Activated CD4-positive, alpha-beta T cell treated with anti-CD3 and anti-CD28 coated beads, Interleukin-2, Interleukin-6, amounts not matched to agents 100 ng/mL and 50 ng/mL, durations not matched to agents 16 hours and 8 hours (primary cell): ENCODE measurements around the gene LEF1.
"Not testable (repeated sequence)": the region's sequence is repeated elsewhere in the genome, so short reads cannot be mapped to it uniquely, and the experiment has no call there.

ENCODE experiments used
- DNase-seq: peaks from one replicate; pipeline ENCODE4 v3.0.0-alpha.2; 2020

LEF1 gene

DNA sequence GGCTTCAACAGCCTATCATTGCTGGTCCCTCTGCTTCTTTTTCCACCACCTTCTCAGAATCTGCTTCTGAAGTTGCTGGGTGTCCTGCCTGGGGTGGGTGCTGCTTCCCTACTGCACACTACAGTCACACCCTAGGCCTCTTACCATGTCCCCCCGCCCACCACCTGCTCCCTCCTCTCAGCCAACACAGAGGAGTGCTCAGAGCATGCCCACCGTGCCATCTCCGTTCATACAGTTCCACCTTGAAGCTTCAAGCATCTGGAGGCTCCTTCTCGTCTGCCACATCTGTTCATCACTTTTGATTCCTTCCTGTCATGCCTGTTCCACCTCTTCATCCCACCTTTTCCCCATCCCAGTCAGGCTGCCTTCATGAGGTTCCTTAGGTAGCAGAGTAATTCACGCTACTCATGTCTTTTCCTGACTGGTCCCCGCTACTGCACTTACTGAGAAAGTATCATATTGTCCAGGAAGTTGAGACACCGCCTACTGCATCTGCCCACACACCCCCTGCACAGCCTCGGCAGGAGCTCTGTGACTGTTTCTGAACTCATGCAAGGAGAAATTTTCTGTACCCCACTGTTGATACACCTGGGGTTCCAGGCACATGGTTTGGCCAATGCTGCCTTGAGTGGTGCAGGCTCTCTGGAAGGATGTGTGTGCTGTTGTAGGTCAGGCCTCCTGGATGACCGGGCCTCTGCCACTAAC is 139.6 kb downstream of the LEF1 start:
- peak; percentile 39 for DNase-seq

DNA sequence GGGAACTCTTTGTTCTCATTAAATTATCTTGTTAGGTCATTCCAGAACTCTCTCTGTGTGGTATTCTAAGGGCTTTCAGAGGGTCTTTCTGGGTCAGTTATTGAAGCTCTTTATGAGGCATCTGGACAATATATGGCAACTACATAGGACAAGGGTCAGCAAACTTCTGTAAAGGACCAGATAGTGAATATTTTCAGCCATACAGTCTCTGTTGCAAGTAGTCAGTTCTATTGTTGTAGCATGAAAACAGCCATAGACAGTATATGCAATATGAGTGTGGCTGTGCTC is 143.9 kb downstream of the LEF1 start:
- no peak for DNase-seq

DNA sequence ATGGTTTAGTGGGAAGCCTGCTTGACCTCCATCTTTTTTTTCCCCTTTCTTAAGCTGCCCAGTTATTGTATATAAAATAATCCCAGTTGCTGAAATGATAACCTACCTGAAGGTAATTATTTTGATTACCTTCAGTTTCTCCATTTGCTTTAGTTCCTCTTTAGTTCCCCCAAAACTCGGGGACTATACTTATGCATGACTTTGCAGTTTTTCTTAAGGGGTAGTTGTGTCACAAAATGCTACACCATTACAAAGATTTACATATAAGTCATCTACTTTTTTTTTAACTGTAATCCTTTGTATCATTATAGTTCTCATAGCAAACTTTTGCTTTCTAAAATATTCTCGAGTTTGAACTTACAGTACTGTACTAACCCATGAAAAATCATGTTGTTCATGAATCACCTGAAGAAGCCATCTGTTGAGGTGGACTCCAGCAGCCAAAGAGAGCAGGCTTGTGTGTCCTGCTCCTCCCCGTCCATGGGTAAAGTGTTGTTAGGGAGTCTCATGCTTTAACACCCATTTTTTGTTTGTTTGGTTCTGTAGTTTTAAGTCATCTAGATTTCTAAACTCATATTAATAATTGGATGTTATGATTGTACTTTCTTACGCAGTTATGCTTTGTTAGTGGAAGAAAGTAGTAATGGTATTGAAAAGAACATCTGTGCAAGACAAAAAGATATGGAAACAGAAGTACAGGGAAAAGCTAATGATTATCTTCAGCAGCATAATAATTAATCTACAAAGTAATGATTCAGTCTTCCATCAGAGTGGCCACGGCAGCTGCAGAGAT is 144.5 kb downstream of the LEF1 start:
- no peak for DNase-seq

DNA sequence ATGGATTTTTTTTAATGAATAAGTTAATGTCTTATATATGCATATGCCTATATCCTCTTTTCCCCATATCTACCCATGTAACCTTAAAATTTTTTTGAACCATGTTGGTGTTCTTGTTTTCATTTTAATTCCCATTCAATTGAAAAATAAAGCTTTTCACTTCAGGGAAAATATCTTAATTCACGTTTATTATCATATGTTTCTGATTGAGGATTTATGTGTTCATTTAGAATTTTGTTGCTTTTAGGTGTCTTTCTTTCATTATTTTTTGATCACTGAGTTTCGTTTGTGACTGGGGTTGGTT is 149.9 kb downstream of the LEF1 start:
- DNase-seq = no peak

DNA sequence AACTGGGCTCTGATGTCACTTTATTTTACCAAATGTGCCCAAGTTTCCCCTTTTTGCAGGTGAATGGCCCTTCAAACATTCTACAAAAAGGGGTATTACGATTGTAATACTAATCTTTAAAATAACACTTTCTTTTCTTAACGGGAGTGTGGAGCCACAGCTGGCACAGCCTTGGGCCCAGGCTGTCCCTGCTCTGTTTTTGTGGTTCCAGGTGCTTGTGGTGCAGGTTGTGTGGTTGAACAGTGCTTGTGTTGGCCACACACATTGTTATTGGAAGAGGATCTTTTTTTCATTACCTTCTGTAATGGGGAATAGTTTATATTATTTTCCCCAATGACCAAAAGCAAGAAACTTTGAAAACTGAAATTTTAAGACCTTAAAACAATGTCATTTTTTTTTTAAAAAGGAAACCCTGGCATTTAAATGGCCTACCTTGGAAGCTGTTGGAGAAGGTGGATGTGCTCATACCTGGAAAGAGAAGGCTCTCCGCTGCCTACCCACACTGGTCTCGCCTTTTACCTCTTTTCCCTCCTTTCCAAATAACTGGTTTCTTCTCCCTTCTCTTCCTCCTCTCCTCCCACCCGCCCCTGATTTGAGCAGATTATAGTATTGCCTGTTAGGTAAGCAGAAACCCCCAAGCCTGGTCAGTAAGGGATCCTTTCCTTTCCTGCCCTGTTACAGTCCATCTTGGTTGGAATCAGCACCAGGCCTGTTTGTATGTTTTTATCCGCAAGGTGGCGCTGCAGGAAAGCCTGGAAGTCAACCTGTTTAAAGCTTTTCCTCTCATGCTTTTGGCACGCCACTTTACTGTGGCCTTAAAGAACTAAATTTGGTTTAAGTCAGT is 150.5 kb downstream of the LEF1 start:
- DNase-seq = peak; percentile 87

DNA sequence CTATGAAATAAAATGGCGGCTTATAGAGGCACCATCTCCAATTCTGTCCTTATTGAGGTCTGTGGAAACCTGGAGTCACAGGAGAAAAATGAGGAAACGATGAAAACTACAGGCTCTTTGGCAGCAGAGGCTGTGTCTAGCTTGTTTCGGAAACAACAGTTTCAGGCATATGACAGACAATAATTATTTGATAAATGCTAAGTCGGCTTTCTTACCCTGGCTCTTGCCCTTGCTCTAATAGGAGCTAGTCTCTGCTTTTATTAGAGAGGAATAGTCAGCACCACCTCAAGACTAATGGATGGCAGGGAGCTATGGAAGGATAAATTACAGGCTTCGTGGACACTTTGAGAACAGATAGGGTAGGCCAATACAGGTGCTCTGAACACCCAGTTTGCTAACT is 154.8 kb downstream of the LEF1 start:
- DNase-seq = no peak

DNA sequence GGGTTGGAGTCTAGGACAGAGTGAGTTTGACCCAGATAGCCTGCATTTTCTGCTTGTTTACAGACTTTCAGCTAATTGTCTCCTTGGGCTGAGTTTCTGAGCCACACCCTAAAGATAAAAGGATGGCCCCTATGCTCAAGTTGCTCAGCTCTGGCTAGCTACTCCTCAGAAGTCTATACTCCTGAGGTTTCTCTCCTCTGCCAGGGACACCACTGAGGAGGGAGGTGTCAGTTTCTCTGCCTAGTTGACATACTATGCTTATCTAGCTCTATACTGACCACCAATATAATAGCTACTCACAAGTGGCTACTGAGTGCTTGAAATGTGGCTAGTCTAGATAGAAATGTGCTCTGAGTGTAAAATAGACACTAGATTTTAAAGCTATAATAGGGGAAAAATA is 155.4 kb downstream of the LEF1 start:
- no peak for DNase-seq

DNA sequence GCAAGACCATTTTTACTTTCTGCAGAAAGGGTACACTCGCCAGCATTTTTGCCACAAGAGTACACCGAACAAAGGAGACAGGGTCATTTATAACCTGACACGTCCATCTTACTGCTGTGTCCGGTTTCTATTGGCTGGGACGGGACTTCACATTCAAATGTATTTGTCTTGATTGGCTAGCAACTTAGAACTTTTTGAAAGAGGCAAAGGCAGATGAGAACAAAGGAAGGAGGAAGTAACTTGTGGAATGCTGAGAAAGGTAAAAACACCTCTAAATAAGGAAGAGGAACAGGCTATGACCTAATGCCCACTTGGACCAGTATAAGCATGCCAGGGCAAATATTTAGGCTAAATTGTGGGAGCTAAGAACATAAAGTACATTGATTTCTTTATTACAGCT is 156.3 kb downstream of the LEF1 start:
- DNase-seq = not testable (repeated sequence)

DNA sequence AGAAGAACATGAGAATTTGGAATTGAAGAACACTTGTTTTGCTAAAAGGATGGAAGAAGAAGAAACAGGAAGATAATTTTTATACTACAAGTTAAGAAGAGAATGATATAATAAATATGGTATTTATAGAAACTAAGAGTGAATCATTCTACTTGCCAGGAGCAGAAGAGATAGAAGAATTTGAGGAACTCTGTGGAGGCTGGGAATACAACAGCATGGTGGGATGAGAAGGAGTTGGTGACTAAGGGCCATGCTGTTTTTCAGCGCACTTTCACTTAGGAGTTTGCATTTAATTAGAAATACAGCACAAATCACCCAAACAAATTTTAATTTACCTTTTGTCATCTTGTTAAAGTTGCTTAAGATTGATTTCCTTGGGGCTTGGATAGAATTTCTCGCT is 158.6 kb downstream of the LEF1 start:
- DNase-seq = no peak

DNA sequence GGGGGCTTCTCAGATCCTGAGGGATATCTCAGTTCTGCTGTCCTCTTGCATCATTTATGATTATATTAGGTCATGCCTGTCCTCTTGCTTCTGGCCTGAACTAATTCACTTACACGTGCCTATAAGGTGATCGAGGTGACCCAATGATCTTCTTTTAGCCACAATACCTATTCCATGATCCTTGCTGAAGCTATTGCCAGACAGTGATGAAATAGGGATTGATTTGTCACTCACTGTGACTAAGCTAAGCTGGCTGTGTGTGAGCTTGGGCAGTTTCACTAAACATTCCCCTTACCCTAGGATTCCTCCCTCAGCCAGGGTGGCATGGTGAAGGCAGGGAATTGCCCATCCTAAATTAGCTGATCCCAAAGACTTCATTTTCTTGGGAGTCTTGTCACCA is 160.0 kb downstream of the LEF1 start:
- no peak for DNase-seq

DNA sequence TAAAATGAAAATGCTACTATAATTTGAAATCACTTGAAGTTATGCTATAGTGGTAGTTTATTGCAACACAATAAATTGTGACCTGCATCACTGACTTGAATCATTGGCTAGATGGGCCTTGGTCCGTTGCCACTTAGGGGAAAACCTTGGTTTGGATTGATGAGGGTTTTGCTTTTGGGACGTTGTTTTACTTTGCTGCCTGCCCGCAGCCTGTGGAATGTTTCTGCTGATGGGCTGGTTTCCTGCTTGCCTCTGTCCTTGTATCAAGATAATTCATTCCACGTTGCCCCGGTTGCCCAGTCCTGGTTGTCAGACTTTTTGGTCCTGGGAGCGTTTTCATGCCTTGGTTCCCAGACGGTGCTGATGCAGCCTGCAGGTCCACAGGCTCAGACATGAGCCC is 160.7 kb downstream of the LEF1 start:
- DNase-seq = no peak

DNA sequence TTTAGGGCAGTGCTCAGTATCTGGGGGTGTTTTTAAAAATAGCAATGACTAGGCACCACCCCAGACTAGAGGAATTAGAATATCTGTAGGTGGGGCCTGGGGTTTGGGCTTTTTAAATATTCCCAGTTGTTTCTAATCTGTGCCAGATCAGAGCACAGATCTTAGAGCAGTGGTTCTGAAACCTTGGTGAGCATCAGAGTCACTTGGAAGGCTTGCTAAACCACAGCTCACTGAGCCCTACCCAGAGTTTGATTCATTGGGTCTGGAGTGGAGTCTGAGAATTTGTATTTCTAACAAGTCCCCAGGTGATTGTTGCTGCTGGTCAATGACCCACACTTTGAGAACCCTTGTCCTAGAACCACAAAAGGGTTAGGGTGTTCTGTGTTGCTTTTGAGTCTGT is 162.4 kb downstream of the LEF1 start:
- DNase-seq = no peak

DNA sequence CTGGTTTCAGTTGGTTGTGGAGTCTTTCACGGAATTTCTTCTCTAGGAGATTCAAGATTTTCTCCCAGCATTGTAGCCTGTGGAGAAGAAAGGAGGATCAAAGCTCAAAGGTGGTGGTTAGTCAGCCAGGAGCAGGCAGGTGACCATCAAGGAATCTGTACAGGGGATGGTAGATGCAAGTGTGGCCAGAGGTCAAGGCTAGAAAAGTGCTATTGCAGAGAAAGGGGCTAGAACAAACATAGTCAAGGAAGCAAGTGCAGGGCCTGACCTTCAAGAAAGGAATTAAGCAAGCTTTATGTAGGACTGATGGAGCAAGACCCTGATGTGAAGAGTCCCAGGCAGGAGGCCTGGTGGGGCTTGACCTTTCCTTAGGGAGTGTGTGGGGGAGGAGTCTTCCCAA is 162.9 kb downstream of the LEF1 start:
- no peak for DNase-seq

DNA sequence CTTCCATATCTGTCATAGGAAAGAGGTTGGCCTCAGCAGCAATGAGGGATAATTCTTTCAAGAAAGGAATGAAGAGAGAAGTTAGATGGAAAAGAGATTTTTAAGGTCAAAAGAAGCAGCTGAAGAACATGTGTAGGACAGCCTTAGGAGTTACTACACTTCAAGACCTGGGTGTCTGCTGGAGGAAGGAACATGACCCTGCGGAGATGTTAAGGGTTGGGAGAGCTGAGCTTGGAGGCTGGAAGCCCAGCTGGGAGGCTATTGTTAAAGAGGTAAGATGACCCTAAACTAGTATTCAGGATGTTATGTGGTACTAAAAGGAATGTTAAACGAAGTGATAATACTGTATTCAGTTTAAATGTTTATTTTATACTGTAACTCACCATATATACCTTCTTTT is 164.1 kb downstream of the LEF1 start:
- DNase-seq = no peak

DNA sequence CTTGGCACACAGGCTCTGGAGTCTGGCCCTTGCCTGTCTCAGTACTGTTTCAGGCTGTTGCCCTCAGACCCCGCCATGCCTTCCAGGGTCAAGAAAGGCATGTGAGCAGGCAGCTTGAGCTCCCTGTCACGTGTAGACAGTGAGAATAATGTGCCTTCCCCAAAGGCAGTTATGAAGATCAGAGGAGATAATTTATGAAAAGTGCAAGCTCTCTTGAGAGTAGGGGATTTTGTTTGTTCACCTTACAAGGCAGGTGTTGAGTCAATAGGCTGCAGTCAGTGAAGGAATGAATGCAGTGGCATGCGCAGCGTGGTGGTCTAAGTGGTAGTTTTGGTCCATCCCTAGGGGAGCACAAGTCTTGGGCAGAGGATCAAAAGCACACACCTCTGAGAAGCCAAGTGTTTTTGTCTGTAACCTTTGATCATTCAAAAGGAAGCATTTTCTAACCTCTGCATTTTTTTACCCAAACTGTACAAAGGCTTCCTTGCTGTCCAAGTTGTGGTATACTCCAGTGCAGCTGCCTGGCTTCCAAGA is 164.7 kb downstream of the LEF1 start:
- DNase-seq = no peak

DNA sequence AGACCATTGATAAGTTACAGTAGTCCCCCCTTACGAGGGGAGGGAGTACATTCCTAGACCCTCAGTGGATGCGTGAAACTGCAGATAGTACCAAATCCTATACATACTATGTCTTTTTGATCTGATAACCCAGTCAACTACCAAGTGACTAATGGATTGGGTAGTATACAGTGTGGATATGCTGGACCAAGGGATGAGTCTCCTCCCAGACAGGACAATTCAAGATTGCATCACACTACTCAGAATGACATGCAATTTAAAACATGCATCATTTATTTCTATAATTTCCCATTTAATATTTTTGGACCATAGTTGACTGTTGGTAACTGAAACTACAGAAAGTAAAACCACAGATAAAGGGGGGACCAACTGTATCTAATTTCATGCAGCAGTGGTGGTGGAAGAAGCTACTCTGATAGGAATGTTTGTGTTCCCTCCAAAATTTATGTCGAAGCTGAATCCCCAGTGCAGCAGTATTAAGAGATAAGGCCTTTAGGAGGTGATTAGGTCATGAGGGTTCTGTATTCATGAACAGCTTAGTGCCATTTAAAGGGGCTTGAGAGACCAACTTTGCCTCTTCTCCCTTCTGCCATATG is 167.1 kb downstream of the LEF1 start:
- no peak for DNase-seq

DNA sequence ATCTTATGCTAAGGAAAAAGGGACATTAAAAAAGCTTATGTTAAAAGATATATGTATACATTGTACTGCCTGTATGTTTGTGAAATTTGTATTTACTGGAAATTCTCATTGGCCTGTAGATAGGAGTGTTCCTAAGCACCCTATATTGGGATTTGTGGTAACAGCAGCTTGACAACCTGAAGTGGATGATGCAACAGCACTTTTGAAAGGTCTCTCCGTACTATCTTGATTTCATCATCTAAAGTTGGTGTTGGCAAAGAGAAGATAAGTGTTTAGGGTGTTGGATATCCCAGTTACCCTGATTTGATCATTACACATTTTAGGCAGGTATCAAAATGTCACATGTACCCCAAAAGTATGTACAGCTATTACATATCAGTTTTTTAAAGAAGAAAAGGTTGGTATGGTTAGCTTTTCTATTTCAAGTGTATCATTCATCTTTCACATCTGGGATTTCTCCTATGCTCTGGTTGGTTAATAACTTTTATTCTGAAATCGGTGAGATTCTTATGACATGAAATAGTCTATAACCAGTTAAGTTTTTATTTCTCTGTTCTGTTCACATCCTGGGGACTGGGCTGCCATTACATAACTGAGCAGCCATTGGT is 168.7 kb downstream of the LEF1 start:
- no peak for DNase-seq

DNA sequence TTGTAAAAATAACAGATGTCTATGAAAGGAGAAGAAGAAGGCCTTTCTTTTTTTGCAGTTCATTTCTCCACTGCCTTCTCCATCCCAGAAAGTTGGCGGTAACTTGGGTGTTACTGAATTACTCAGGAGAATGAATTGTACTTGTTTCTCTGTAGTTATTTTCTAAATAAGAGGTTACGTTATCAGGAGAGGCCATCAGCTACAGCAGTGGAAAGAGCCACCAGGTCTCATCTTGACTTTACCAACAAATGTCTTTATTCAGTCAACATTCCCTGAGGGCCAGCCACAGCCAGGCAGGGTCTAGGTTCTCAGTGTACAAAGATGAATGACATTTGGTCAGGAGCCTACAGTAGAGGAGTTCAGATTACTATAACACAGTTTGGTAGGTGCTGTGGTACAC is 170.9 kb downstream of the LEF1 start:
- no peak for DNase-seq
